GM12878 (cell line): ENCODE data around the gene DTWD2. TPM values are rescaled to one million over a fixed set of nuclear protein-coding genes. Genes with fewer than 3 reads are reported as not detected.

ENCODE experiments used
- ATAC-seq: fragments of 200-7000 bp; cut with Tn5 transposase; 3 replicates; pipeline ENCODE4 v1.9.1; 2020; ENCODE audit warnings: mild to moderate bottlenecking, moderate library complexity
- BruUV-seq: library from RNA; stranded (reverse); fragments of 400-500 nt; replicated peaks from 2 replicates; lab custom pipeline; 2021; lab: Mats Ljungman, UMichigan
- CTCF ChIA-PET: fragments of 300-600 bp; sonication (Branson Sonifier 250); formaldehyde crosslinking; extraction: SDS; loops from one replicate; lab custom pipeline; 2021; ENCODE audit warnings: inconsistent platforms; lab: Yijun Ruan, JAX
- POLR2A ChIA-PET: fragments of 350-600 bp; formaldehyde crosslinking; extraction: SDS; loops from one replicate; lab custom pipeline; 2021; ENCODE audit warnings: inconsistent platforms; lab: Charles Lee
- RAD21 ChIA-PET: fragments of 300-600 bp; sonication (Branson Sonifier 250); formaldehyde crosslinking; loops from one replicate; lab custom pipeline; 2023; ENCODE audit warnings: antibody characterized with exemption; ENCODE audit not compliant: unreplicated experiment; lab: Charles Lee
- SMC1A ChIA-PET: fragments of 300-600 bp; sonication (Branson Sonifier 250); formaldehyde crosslinking; loops from one replicate; lab custom pipeline; 2023; ENCODE audit not compliant: unreplicated experiment, uncharacterized antibody; lab: Charles Lee
- DNase-seq: peaks from one replicate; pipeline ENCODE4 v3.0.0-alpha.2; 2011; ENCODE audit warnings: low read depth, low spot score
- FAIRE-seq: peaks from 3 replicates; lab custom pipeline; 2011; peaks lifted over from hg19 to GRCh38; lab: Jason Lieb, UNC
- H2AFZ ChIP-seq: 2 replicates; pipeline ENCODE4 v1.6.0; 2011; ENCODE audit warnings: low read depth, low read length, control low read depth; ENCODE audit not compliant: control insufficient read depth
- H3K27ac ChIP-seq: 2 replicates; pipeline ENCODE4 v1.5.1; 2011; ENCODE audit warnings: control low read depth; ENCODE audit not compliant: control insufficient read depth, insufficient read depth
- H3K27me3 ChIP-seq, 2 experiments: replicated peaks in 1 of 2; 2 replicates each; pipeline versions ENCODE4 v1.6.0 to v1.6.1; 2011; ENCODE audit warnings: low read length in 1 of 2; ENCODE audit not compliant: control insufficient read depth in 2 of 2, insufficient read depth in 2 of 2
- H3K36me3 ChIP-seq, 2 experiments: 2 replicates each; pipeline ENCODE4 v1.5.1; 2011; ENCODE audit warnings: low read length in 1 of 2; ENCODE audit not compliant: control insufficient read depth in 2 of 2, insufficient read depth in 2 of 2
- H3K4me1 ChIP-seq: 2 replicates; pipeline ENCODE4 v1.6.1; 2011; ENCODE audit warnings: mild to moderate bottlenecking, low read length, moderate library complexity, mixed read lengths; ENCODE audit not compliant: control insufficient read depth, insufficient read depth
- H3K4me2 ChIP-seq: 2 replicates; pipeline ENCODE4 v1.6.0; 2011; ENCODE audit warnings: control low read depth; ENCODE audit not compliant: control insufficient read depth, insufficient read depth
- H3K4me3 ChIP-seq: fragments of 200-600 bp; sonication (generic); 2 replicates; pipeline ENCODE4 v1.5.1; 2016
- H3K79me2 ChIP-seq: 2 replicates; pipeline ENCODE4 v1.6.0; 2011; ENCODE audit warnings: low read length; ENCODE audit not compliant: control insufficient read depth, insufficient read depth
- H3K9ac ChIP-seq: 2 replicates; pipeline ENCODE4 v1.8.0; 2011; ENCODE audit warnings: low read length, control low read depth, mixed read lengths; ENCODE audit not compliant: control insufficient read depth, insufficient read depth
- H3K9me3 ChIP-seq: replicated peaks from 3 replicates; pipeline ENCODE4 v1.5.1; 2011; ENCODE audit warnings: mild to moderate bottlenecking, low read length; ENCODE audit not compliant: control insufficient read depth, insufficient read depth
- H4K20me1 ChIP-seq: 2 replicates; pipeline ENCODE4 v1.6.0; 2011; ENCODE audit not compliant: control insufficient read depth, insufficient read depth
- CHD1 ChIP-seq: IDR thresholded peaks from 2 replicates; pipeline ENCODE4 v1.6.1; 2012; ENCODE audit warnings: low read depth, low read length, improper control_type of control experiment
- EP300 ChIP-seq, 2 experiments: fragments of 150-350 bp in 1 of 2; IDR thresholded peaks; 2 replicates each; pipeline ENCODE4 v1.6.1; 2011 to 2012; ENCODE audit warnings: low read depth in 2 of 2, low read length in 2 of 2, borderline replicate concordance in 1 of 2, improper control_type of control experiment in 1 of 2, inconsistent platforms in 1 of 2; ENCODE audit not compliant: control insufficient read depth in 1 of 2
- FOXM1 ChIP-seq: IDR thresholded peaks from 2 replicates; pipeline ENCODE4 v1.6.1; 2012; ENCODE audit warnings: low read depth, mild to moderate bottlenecking, inconsistent platforms, low read length, moderate library complexity
- IKZF2 ChIP-seq, 2 experiments: fragments of 450-650 bp; IDR thresholded peaks; 2 replicates each; pipeline ENCODE4 v1.6.1; 2017; ENCODE audit warnings: mild to moderate bottlenecking in 2 of 2, moderate library complexity in 2 of 2
- NR2C1 ChIP-seq: fragments of 450-650 bp; IDR thresholded peaks from 2 replicates; pipeline ENCODE4 v1.6.1; 2017; ENCODE audit warnings: antibody characterized with exemption, mild to moderate bottlenecking, moderate library complexity
- NR2C2 ChIP-seq: IDR thresholded peaks from 2 replicates; pipeline ENCODE4 v1.6.1; 2011; ENCODE audit warnings: borderline replicate concordance, low read depth; ENCODE audit not compliant: control insufficient read depth, insufficient read length
- NR2F1 ChIP-seq: fragments of 450-650 bp; conservative IDR thresholded peaks from 2 replicates; pipeline ENCODE4 v1.6.1; 2017; ENCODE audit warnings: mild to moderate bottlenecking
- PML ChIP-seq: IDR thresholded peaks from 2 replicates; pipeline ENCODE4 v1.6.1; 2012; ENCODE audit warnings: low read length, inconsistent platforms
- RAD21 ChIP-seq: IDR thresholded peaks from 2 replicates; pipeline ENCODE4 v1.6.1; 2011; ENCODE audit warnings: mild to moderate bottlenecking, low read depth, low read length, moderate library complexity; ENCODE audit not compliant: insufficient read depth
- SIX5 ChIP-seq: IDR thresholded peaks from 2 replicates; pipeline ENCODE4 v1.6.1; 2011; ENCODE audit warnings: mild to moderate bottlenecking, low read depth, low read length, moderate library complexity; ENCODE audit not compliant: severe bottlenecking
- SPI1 ChIP-seq: IDR thresholded peaks from 2 replicates; pipeline ENCODE4 v1.6.1; 2011; ENCODE audit warnings: low read depth, mild to moderate bottlenecking, low read length, moderate library complexity, borderline replicate concordance; ENCODE audit not compliant: insufficient read depth
- whole genome bisulfite sequencing: methylation state at CpG from one replicate; pipeline ENCODE4 v1.1.6; 2016; ENCODE audit warnings: low lambda C conversion rate; ENCODE audit not compliant: insufficient replicate concordance, insufficient coverage; ENCODE audit errors: missing lambda C conversion rate; 5-methylcytosine and 5-hydroxymethylcytosine counted together
- in situ Hi-C: fragments of 300-500 bp; cut with MboI; formaldehyde crosslinking; loops from 9 replicates; pipeline ENCODE4 v1.14.3; 2018; ENCODE audit warnings: mixed read lengths
- intact Hi-C: fragments of 100-400 bp; cut with micrococcal nuclease; formaldehyde crosslinking; loops from one replicate; pipeline ENCODE4 v1.14.2; 2022; ENCODE audit not compliant: unreplicated experiment
- polyA plus RNA-seq, 11 experiments: library from polyadenylated mRNA; depleted of rRNA in 4 of 11; unstranded in 6 of 11; stranded (reverse) in 5 of 11; fragments of >200 nt; fragmentation: Nextera tagmentation in 4 of 11; fragmentation: Illumina TruSeq in 1 of 11; extraction: Ambion mirVana in 4 of 11; extraction: Trizol in 1 of 11; gene quantifications; 1 replicate in 1 of 11; 2 replicates in 10 of 11; pipeline versions ENCODE4 v1.2.1 to v1.2.3, GENCODE V29; 2011 to 2016; ENCODE audit warnings: inconsistent platforms in 2 of 11, missing spikeins in 2 of 11, low read depth in 1 of 11
- total RNA-seq, 4 experiments: library from RNA; depleted of rRNA in 3 of 4; stranded (reverse); fragments of >200 nt in 3 of 4; fragmentation: Illumina TruSeq in 1 of 4; extraction: Trizol in 1 of 4; gene quantifications; 2 replicates each; pipeline versions ENCODE4 v1.2.1 to v1.2.3, GENCODE V29; 2013 to 2021
- TF ChIP-seq, protein P1 (sequence below): fragments of 450-650 bp; formaldehyde crosslinking; IDR thresholded peaks from 2 replicates; pipeline ENCODE4 v1.4.0; 2020; ENCODE audit warnings: mild to moderate bottlenecking, moderate library complexity
- TF ChIP-seq, protein P2 (sequence below): fragments of 450-650 bp; IDR thresholded peaks from 2 replicates; pipeline ENCODE4 v1.6.1; 2017; ENCODE audit warnings: mild to moderate bottlenecking
- TF ChIP-seq, protein P3 (sequence below): fragments of 450-650 bp; IDR thresholded peaks from 2 replicates; pipeline ENCODE4 v1.6.1; 2017; ENCODE audit warnings: mild to moderate bottlenecking, moderate library complexity

Gene DTWD2
- total and polyA plus RNA-seq, 10 of the 15 experiments (the other 5 are each of a cell fraction or from before 2014, with no cell fraction given): 0.93 to 8.4 (median 5.1) TPM

DNA sequence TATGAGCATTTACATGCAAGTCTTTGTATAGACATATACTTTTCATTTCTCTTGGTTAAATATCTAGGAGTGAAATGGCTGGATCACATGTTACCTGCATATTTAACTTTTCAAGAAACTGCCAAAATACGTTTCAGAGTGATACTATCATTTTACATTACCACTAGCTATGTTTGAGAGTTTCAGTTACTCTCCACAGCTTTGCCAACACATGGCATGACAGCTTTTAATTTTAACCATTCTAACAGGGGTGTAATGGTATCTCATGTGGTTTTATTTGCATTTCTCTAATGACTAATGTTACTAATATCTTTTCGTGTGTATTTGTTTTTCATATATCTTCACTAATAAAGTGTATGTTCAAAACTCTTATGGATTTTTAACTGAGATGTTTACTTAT is 99.8 kb downstream of the DTWD2 start (continued):
- TF ChIP-seq NR2F1 (no peak), EP300 (IDR thresholded peaks at IDR 0.05; ENCODE audit: borderline replicate concordance in 1 of 2, control insufficient read depth in 1 of 2, low read depth in 2 of 2, low read length in 2 of 2) (no peak), NR2C1 (no peak), PML (no peak)
- TF ChIP-seq, protein P1, sequence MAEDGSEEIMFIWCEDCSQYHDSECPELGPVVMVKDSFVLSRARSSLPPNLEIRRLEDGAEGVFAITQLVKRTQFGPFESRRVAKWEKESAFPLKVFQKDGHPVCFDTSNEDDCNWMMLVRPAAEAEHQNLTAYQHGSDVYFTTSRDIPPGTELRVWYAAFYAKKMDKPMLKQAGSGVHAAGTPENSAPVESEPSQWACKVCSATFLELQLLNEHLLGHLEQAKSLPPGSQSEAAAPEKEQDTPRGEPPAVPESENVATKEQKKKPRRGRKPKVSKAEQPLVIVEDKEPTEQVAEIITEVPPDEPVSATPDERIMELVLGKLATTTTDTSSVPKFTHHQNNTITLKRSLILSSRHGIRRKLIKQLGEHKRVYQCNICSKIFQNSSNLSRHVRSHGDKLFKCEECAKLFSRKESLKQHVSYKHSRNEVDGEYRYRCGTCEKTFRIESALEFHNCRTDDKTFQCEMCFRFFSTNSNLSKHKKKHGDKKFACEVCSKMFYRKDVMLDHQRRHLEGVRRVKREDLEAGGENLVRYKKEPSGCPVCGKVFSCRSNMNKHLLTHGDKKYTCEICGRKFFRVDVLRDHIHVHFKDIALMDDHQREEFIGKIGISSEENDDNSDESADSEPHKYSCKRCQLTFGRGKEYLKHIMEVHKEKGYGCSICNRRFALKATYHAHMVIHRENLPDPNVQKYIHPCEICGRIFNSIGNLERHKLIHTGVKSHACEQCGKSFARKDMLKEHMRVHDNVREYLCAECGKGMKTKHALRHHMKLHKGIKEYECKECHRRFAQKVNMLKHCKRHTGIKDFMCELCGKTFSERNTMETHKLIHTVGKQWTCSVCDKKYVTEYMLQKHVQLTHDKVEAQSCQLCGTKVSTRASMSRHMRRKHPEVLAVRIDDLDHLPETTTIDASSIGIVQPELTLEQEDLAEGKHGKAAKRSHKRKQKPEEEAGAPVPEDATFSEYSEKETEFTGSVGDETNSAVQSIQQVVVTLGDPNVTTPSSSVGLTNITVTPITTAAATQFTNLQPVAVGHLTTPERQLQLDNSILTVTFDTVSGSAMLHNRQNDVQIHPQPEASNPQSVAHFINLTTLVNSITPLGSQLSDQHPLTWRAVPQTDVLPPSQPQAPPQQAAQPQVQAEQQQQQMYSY (CRISPR knock-in tag): no peak
- TF ChIP-seq, protein P2, sequence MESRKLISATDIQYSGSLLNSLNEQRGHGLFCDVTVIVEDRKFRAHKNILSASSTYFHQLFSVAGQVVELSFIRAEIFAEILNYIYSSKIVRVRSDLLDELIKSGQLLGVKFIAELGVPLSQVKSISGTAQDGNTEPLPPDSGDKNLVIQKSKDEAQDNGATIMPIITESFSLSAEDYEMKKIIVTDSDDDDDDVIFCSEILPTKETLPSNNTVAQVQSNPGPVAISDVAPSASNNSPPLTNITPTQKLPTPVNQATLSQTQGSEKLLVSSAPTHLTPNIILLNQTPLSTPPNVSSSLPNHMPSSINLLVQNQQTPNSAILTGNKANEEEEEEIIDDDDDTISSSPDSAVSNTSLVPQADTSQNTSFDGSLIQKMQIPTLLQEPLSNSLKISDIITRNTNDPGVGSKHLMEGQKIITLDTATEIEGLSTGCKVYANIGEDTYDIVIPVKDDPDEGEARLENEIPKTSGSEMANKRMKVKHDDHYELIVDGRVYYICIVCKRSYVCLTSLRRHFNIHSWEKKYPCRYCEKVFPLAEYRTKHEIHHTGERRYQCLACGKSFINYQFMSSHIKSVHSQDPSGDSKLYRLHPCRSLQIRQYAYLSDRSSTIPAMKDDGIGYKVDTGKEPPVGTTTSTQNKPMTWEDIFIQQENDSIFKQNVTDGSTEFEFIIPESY: no peak

DNA sequence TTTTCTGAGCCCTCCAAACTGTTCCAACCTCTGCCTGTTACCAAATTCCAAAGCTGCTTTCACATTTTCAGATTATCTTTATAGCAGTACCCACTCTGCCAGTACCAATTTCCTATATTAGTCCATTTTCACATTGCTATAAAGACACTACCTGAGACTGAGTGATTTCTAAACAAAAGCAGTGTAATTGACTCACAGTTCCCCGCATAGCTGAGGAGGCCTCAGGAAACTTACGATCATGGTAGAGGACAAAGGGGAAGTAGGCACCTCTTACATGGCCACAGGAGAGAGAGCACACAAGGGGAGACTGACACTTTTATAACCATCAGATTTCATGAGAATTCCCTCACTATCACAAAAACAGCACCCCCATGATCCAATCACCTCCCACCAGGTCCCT is 105.0 kb downstream of the DTWD2 start:
- no peaks in the 10 kb centered on the region for H4K20me1 ChIP-seq
- H3K9me3 ChIP-seq: no peaks in the 10 kb centered on the region
- ChIA-PET CTCF (no interaction called here), POLR2A (no interaction called here), SMC1A (no interaction called here), RAD21 (no interaction called here)
- 44% methylated on average over 2 of the region's 2 CpGs for WGBS
- H3K36me3 ChIP-seq: no peaks in the 10 kb centered on the region
- DNase-seq (peak; percentile 5), FAIRE-seq (no peak), ATAC-seq (peak; percentile 64)
- no peaks in the 10 kb centered on the region for H3K4me1 ChIP-seq
- H3K4me2 ChIP-seq: no peak overlapping the region
- in situ Hi-C loops: no loop called here
- H3K27ac ChIP-seq: no peak overlapping the region
- no peak overlapping the region for H2AFZ ChIP-seq
- no peaks in the 10 kb centered on the region for H3K79me2 ChIP-seq
- H3K4me3 ChIP-seq: no peak overlapping the region
- no peak overlapping the region for H3K9ac ChIP-seq
- intact Hi-C loops: no loop called here
- no TSS peak for BruUV-seq
- H3K27me3 ChIP-seq: no peaks in the 10 kb centered on the region
- TF ChIP-seq IKZF2 (IDR thresholded peaks at IDR 0.05): no peak
- TF ChIP-seq SPI1: peak; percentile 18; the same call in 1 of the 2 replicates
- TF ChIP-seq CHD1: no peak
- TF ChIP-seq SIX5: no peak
- TF ChIP-seq, protein P3, sequence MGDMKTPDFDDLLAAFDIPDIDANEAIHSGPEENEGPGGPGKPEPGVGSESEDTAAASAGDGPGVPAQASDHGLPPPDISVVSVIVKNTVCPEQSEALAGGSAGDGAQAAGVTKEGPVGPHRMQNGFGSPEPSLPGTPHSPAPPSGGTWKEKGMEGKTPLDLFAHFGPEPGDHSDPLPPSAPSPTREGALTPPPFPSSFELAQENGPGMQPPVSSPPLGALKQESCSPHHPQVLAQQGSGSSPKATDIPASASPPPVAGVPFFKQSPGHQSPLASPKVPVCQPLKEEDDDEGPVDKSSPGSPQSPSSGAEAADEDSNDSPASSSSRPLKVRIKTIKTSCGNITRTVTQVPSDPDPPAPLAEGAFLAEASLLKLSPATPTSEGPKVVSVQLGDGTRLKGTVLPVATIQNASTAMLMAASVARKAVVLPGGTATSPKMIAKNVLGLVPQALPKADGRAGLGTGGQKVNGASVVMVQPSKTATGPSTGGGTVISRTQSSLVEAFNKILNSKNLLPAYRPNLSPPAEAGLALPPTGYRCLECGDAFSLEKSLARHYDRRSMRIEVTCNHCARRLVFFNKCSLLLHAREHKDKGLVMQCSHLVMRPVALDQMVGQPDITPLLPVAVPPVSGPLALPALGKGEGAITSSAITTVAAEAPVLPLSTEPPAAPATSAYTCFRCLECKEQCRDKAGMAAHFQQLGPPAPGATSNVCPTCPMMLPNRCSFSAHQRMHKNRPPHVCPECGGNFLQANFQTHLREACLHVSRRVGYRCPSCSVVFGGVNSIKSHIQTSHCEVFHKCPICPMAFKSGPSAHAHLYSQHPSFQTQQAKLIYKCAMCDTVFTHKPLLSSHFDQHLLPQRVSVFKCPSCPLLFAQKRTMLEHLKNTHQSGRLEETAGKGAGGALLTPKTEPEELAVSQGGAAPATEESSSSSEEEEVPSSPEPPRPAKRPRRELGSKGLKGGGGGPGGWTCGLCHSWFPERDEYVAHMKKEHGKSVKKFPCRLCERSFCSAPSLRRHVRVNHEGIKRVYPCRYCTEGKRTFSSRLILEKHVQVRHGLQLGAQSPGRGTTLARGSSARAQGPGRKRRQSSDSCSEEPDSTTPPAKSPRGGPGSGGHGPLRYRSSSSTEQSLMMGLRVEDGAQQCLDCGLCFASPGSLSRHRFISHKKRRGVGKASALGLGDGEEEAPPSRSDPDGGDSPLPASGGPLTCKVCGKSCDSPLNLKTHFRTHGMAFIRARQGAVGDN: no peak
- no peak for TF ChIP-seq RAD21
- no peak for TF ChIP-seq NR2C2
- TF ChIP-seq FOXM1: no peak
